ENCODE data around the gene NRG2.

Gene NRG2

DNA sequence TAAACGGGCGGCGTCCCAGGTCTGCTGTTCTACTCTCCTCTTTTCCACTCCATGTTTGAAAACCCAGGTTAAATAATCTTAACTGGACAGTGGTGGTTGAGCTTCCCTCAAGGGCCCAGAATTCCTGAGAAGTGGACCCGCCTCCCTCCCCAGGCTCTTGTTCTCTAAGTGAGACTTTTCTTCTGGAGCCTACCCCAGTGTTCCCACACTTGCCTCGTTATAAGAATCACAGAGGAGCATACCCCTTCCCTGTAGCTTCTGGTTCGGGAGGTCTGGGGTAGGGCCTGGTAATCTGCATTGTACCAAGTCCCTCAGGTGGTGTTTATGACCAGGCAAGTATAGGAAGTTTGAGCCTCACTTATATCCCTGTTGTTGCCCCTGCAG, 235.5 kb downstream of the NRG2 start:
- no peak for DNase-seq

DNA sequence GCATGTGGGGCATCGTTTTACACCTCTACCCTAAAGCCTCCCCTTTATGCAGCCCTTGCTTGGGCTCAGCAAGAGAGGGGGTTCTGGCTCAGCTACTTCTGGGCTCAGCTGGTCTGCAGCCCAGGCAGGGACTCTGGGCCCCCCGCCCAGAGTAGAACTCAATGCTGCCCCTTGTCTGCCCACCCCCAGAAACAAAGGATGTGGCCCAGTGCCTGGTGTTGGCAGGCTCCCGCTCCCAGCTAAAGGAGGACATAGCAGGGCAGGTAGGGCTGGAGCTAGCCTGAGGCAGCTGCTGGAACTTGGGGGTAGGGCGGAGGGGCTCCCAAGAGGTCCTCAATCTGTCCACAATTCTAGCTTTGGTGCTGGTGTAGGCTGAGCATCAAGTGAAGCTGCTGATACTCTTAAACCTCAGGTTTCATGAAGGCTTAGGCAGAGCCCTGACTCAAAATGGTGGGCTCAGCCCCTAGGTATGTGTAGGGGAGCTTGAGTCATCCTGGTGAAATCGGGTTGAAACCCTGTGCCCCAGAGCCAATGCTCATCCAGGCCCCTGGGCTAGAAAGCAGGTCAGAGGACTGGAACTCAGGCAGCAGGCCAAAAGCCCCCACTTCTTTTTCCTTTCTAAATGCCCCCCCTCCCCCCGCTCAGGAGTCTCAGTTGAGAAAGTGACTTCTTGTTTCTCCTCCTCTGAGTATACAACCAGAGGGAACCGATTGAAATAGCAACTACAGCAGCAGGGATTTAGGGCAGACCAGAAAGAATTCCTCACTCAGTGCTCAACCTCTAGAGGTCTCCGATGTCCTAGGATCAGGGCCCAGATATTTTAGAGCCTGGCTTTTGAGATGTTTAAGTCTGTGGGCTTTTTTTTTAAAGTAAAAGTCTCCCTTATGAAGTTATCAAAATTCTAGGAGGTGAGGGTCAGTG, 236.1 kb downstream of the NRG2 start:
- no peak for DNase-seq

DNA sequence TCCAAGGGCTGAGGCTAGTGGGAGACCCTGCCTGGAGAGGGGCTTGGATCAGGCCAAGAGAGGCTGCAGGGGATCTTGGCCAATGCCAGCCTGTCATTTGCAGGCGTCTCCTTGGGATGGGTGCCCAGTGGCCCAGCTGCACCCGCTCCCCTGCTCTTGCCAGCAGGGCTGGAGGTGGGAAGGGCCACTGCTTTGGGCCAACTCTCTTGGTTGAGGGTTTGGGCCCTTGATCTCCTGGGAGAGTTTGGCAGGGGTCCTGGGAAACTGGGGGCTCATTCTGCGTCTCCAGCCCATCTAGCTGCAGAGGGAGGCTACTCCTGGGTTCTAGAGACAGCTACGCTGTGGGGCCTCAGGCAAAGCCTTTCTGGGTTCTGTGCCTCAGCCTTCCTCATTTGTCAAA, 237.0 kb downstream of the NRG2 start:
- DNase-seq: no peak

DNA sequence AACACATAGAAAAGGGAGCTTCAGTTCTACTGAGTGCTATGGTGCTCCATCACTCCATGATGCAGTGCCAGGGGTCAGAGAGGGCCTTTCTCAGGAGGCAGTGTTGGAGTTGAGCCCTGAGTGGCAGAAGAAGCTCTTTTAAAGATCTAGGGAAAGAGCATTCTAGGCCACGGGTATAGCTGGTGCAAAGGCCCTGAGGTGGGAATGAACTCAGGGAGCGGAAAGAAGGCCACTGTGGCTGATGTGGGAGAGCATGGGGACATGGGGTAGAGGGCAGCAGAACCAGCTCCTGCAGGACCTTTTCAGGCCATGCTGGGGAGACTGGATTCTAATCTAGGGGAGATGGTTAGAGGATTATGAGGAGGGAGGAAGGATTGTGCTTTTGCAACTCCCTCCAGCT, 237.6 kb downstream of the NRG2 start:
- DNase-seq: no peak

DNA sequence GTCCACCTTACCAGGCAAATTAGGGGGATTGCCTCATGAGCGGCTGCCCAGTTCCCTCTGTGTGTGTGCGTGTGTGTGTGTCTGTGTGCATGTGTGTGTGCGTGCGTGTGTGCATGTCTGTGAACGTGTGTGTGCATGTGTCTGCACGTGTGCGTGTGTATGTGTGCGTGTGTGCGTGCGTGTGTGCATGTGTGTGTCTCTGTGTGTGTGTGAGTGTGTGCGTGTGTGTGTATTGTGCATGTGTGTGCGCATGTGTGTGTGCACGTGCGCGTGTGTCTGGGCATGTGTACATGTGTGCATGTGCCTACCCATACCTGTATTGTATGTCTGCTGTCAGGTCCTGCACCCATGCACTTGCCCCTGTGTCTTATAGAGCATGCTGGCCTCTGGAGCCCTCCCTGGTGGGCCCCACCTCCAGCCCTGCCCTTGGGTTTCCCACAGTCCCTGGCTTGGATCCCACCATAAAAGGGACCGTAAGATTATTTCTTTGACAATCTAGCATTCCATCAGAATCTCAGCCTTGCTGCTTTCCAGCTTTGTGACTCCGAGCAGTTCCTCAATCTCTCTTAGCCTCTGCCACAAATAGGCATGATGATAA, 238.2 kb downstream of the NRG2 start:
- DNase-seq: no peak

DNA sequence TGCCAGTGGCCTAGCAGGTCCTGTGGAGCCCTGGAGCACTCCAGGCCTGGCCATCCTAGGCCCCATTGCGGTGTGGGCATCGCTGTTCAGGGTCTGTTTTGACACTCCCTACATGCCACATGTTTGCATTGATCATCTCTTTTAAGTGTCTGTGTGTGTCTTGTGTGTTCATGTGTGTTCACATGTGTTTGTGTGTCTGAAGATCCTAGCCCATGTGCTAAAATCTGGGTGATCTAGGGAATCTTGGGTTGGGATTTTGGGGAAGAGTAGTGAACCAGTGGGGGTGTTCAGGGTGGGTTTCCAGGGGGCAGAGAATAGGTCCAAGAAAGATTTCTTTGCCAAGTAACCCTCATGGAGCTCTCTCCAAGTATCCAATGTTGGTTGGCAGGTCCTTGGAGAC, 239.1 kb downstream of the NRG2 start:
- DNase-seq: no peak

DNA sequence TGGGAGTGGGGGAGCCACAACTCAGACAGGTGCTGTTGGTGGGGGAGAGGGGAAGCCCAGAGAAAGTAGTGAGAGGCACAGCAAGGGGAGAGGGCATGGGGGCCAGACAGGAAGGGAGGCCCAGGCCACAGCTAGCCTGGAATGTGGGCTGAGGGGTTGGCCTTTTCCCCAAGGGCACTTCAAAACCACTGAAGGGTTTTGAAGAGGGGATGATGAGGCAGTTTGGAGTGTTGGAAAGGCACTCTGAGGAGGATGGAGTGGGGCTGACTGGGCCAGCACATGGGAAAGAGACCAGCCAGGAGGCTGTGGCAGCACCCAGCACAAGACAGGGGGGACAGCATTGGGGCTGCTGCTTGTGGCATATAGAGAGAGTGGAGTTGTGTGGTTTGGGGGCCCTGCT, 243.7 kb downstream of the NRG2 start:
- no peak for DNase-seq

DNA sequence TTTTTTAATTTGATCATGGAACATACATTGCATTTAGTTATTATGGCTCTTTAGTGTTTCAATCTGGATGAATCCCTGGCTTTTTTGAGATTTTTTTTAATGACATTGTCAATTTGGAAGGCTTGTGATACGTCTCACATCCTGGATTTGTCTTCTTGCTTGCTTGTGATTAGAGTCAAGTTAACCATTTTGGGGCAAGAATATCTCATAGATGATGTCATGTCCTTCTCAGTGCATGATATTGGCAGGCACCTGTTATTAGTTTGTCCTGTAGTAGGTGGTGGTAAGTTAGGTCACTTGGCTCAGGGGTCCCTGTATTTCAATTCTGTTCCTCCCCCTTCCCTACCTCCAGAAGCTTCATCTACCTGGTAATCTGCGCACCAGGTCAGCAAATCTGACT, 244.2 kb downstream of the NRG2 start:
- no peak for DNase-seq

DNA sequence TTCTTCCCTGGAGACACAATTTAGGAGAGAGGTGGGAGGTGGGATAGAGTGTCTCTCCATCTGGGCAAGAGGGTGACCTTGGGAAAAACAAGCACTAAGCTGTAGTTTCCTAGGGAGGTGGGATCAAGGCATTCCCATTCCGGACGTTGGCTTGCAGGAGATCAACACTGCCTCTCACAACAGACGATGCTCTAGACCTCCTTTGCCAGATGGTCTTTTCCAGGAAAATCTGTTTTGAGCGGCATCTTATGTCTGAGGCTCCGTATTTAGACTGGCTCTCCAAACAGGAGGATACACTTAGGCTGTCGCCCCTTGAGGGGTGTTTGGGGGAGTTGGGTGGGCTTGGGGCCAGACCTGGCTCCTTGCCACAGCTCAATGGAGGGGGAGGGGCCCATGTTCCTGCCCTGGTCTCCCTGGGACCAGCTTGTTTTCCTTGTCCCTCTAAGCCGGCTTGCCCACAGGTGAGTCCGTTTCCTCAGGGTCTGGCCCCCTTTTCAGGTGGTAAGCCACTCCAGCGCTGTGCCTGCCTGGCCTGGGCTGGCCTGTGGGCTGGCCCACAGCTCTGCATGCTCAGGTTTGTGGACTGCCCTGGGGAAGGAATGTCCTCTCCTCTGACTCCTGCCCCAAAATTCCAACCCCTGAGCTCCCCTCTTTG, 245.1 kb downstream of the NRG2 start:
- DNase-seq: no peak

DNA sequence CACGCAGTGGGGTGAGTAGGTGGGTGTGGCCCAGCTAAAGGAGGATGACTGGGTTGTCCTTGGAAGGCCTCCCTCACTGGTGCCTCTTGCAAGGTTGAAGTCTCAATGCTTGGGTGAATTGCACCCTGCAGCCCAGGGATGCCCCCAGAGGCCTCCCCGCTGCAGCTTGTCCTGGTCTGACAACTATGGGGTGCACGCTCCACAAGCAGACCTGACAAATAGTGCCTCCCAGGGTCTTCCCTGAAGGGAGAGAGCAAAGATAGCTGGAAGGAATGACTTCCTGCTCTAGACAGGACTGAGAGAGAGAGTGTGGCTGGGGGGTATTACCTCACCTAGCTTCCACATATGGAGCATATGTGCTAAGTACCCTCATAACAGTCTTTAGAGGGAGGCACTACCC, 245.8 kb downstream of the NRG2 start:
- no peak for DNase-seq
